Kidney tubule cell (primary cell): Measurements from ENCODE around the gene EPHB4.
"Not testable (repeated sequence)": the region's sequence is repeated elsewhere in the genome, so short reads cannot be mapped to it uniquely, and the experiment has no call there.

Source experiments
- DNase-seq: peaks from one replicate; pipeline ENCODE4 v3.0.0-alpha.2; 2018; ENCODE audit warnings: low spot score

Gene EPHB4

DNA sequence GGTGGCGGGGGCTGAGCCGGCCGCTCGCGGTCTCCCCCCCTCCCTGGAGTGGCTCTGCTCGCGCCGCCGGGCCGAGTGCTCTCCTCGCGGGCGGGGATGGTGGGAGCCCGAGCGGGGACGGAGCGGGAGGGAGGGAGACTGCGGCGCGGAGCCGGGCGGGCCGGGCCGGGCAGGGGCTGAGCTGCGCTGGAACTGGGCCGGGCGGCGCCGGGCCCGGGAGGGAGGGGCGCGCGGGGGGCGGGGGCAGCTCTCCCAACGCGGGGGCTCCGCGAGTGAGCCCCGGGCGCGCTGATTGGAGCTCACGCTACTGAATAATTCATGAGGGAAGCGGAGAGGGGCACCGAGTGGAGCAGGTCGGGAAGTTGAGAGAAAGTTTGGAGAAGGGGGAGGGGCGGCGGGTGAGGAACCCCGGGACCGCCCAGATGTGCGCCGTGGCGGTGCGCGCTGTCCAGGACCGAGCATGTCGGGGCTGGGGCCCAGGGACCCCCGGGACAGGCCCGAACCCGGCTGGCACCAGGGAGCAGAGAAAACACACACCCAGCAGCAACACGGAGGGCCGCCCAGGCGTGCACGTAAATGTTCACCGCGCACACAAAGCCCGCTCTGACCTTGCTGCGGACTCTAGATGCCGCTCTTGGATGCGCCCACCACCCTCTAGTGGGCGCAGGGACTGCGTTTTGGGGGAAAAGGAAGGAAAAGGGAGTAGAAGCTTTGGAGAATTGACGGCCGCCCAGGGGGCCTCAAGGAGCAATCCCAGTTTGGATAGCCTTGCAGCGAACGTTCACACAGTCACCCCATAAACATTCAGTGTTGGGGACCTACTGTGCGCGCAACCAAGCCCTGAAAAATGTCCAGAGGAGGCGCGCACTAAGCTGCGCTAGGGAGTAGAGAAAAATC lies at the start of gene EPHB4:
Gene EPHB4 (minus strand): TSS at position 194 of the 897 bp plus-strand sequence. CDS start 493 bp downstream, outside the sequence.
- peak; percentile 90 for DNase-seq

DNA sequence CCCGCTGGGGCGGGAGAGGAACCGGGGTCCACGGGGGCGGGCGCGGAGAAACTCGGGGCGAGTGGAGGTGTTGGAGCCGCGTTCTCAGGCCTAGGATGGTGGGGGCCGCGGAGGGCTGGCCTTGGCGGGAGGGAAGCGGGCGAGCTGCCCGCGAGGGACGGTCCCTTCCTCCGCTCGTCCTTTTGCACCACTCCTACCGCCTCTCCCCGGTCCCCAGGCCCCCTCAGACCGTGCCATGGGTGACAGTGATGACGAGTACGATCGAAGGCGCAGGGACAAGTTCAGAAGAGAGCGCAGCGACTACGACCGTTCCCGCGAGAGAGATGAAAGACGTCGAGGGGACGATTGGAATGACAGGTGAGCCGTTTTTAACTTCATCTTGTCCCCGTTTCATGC lies 48.0 kb upstream of the EPHB4 start:
- DNase-seq, result peak; percentile 47

DNA sequence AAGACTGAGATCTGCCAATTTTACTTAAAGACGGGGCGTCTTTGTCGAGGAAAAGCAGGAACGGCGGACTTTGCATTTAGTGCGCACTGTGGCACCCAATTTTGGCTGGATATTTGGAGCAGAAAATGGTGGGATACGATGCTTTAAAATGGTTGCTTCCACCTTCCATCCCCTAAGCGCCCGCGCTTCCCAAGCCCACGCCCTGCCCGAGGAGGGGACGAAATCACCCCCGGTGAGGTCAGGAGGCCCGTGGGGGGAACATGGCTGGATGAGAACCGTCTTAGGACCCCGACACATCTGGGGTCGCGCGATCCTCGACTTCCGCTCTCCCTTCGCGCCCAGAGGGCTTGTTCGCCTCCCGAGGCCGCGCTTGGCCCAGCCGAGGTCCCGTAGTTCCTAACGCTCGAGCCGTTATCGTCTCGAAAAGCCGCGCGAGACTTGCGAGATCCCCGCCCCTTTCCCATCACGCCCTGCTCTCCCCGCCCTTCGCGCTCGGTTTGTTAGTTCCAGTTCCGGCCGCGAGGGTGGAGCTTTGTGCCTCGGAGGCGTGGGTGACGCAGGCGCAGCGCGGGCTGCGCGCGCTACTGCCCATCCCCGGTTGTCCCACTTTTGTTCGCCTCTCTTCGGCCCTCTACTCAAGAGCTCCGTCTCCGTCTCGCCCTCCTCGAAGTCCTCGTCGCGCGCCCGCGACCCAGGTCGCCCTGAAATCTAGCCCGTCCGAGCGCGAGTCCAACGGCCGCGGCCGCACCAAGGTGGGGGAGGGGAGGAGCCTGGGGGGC lies 47.4 kb upstream of the EPHB4 start, which contains the start of gene SRRT:
Gene SRRT (plus strand): TSS at position 527 of the 779 bp plus-strand sequence. CDS start 488 bp downstream, outside the sequence.
- peak; percentile 98 for DNase-seq

DNA sequence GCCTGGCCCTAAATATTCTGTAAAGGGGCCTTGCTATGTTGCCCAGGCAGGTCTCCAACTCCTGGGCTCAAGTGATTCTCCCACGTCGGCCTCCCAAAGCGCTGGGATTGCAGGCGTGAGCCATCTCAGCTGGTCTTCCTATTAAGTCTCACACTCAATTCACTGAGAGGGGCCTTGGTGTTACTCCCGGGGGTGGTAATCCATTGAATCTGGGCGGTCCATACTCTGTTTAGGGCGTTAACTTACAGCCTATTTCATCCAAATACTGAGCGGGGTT lies 46.9 kb upstream of the EPHB4 start:
- DNase-seq, result no peak

DNA sequence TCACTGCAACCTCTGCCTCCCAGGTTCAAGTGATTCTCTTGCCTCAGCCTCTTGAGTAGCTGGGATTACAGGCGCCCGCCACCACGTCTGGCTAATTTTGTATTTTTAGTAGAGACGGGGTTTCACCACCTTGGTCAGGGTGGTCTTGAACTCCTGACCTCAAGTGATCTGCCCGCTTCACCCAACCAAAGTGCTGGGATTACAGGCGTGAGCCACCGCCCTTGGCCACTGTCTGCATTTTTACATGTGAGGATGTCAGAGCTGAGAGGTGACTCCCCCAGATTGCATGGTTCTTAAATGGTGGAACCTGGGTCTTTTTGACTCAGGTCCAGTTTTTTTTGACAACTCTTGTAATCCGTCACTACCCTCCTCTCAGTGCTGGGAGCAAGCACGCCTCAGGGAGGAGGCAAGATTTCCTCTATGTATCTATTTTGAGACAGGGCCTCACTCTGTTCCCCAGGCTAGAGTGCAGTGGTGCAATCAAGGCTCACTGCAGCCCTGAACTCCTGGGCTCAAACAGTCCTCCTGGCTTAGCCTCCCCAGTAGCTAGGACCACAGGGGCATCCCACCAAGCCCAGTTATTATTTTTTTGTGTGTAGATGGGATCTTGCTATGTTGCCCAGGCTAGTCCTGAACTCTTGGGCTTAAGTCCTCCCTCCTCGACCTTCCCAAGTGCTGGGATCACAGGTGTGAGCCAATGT lies 46.4 kb upstream of the EPHB4 start:
- no peak for DNase-seq

DNA sequence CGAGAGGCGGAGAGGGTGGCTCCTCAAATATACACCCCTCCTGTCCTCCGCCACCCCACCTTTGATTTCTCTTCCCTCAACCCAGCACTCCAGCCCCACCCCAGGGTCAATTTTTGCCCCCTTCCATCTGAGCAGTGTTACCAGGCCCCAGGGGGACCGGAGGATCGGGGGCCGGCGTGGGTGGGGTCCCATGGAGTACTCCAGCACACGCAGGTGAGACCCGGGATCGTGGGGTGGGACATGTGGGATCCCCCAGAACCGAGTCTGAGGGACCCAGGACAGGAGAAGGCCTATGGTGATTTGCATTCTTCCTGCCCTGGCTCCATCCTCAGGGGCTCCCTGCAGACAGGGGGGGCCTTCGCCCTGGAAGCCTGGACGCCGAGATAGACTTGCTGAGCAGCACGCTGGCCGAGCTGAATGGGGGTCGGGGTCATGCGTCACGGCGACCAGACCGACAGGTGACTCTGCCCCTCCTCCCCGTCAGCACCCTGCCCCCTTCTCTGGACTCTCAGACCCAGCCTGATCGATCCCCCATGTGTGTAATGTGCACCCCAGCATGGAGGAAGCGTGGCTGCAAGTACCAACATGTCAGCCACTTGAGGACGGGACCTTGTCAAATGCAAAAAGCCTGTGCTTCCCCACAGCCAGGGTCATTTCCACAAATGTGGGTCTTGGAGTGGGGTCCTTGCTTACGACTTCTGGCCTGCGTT lies 40.6 kb upstream of the EPHB4 start:
- peak; percentile 29 for DNase-seq

DNA sequence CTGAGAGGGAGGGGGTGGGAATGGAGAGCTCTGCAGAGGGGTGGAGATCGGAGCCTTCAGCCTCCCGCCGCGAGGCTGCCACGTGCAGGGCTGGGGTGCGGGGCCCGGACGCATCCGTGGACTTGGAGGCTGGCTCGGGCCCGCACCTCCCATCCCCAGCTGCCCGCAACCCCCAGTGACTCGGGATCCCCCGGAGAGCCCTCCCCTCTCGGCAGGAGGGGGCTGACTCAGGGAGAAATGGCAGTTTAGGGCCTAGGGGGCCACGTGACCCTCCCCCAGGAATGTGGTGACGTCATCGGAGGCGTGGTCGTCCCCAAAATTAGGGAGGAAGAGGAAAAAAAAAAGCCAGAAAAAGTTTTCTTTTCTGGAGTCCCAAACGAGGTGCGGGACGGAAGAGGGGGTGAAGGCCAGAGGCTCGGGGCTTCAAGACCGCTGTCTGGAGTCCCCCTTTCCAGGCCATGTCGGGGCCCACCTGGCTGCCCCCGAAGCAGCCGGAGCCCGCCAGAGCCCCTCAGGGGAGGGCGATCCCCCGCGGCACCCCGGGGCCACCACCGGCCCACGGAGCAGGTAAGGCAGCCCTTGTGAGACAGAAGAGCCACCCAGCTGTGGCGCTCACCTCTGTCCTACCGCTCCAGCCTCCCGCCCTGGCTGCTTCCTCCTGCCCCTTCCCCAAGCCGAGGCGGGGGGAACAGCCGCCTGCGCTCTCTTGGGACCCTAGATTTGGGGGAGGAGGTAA lies 39.9 kb upstream of the EPHB4 start, which contains the start of gene TRIP6:
Gene TRIP6 (plus strand): TSS at position 348 of the 736 bp plus-strand sequence. CDS start 111 bp downstream, at position 459.
- peak; percentile 93 for DNase-seq

DNA sequence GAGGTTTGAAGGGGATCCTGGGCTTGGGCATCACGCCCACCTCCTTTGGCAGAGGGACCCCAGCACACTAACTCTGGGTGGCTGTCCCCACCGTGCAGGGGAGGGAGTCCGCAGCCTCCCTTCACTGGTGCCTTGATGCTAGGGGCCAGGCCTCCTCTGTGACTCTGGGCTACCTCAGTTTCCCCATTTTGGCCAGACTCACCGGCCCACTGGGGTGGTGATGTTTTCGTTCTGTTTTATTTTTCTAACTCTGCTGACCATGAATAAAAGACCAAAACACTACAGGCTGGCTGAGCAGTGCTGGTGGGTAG lies 39.4 kb upstream of the EPHB4 start:
- no peak for DNase-seq

DNA sequence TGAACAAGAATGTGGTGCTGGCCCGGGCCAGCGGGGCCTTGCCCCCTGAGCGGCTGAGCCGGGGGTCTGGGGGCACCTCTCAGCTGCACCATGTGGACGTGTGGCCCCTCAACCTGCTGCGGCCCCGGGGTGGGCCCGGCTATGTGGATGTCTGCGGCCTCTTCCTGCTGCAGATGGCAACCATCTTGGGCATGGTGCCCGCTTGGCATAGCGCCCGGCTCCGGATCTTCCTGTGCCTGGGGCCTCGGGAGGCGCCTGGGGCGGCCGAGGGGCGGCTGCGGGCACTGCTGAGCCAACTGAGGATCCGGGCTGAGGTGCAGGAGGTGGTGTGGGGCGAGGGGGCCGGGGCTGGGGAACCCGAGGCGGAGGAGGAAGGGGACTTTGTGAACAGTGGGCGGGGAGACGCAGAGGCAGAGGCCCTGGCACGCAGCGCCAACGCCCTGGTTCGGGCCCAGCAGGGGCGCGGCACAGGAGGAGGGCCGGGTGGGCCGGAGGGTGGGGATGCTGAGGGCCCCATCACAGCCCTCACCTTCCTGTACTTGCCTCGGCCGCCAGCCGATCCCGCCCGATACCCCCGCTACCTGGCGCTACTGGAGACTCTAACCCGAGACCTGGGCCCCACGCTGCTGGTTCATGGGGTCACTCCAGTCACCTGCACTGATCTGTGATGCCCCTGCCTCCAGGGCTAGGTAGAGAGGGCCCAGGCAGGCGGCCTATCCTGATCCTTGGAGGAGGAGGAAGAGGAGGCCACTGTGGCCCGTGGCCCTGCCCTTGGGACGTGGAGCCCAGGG lies 38.8 kb upstream of the EPHB4 start:
- DNase-seq, result peak; percentile 61

DNA sequence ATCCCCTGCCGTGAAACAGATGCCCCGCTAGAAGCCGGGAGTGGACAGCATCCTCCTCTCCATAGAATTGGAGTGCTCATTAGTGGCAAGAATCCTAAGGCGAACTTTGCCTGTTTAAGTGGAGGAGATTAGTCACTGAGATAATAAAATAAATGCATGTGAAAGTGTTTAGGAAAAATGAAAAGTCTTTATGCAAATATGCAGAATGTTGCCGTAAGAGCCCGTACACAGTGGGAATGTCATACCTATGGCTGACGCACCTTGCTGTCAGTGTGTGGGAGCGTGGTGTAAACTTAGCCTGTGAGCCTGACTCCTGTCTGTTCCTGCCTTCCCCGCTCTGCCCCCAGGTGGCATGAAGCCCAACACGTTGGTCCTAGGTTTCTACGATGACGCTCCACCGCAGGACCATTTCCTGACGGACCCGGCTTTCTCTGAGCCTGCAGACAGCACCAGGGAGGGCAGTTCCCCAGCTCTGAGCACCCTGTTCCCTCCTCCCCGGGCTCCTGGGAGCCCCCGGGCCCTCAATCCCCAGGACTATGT lies 38.1 kb upstream of the EPHB4 start:
- DNase-seq, result peak; percentile 27

DNA sequence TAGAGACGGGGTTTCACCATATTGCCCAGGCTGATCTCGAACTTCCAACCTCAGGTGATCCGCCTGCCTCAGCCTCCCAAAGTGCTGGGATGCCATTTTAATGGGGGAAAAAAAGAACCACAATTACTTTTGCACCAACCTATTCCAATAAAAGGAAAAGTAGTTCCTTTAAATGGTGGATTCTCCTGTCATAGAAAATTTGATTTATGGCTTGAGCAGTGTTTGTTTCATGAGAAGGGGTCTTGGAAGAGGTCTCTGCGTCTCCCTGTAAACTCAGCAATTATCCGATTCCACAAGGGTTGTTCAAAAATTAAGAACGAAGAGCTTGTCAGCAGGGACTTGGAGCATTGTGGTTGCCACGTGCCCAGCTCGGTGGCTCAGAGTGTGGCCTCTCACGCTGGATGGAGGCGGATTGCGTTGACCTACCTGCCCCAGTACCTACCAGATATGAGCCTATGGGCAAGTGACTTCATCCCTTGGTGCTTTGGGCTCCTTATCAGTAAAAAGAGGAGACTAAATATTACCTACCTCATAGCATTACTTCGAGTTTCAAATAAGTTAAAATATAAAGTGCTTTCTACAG lies 37.0 kb upstream of the EPHB4 start:
- no peak for DNase-seq

DNA sequence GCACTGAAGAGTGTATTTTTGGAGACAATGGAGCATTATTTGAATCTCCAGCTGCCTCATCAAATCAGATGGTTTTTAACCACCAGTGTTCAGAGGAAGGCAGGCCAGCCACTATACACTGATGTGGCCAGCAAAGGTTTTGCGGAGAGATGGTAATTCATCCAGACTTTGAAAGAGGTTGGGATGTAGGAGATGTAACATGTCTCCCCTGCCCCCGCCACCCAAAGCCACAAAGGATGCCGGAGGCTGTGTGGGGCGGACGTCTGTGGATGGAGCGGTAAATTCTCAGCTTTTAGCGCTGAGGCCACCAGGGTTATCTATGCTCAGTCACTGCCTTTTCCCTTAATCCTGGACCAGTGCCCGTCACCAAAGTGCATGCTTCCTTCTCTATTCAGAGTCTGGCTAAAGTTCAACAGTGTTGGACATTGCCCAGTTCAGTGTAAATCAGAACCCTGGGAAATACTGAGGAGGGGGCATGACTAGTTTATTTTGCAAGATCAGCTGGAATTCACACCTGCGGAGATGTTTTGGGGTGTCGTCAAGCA lies 36.2 kb upstream of the EPHB4 start:
- no peak for DNase-seq

DNA sequence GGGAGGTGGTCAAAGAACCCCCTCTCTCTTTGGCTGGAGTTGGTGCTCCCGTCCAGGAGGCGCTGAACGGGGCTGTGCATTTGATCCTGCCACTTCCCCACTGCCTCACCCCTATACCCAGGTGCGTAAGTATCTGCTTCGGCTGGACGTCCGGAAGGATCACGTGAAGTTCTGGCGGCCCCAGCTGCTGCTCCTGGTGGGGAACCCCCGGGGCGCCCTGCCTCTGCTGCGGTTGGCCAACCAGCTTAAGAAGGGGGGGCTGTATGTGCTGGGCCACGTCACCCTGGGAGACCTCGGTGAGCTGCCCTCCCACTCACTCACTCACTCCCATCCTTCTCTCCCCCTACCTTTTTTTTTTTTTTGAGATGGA lies 34.3 kb upstream of the EPHB4 start:
- DNase-seq, result no peak

DNA sequence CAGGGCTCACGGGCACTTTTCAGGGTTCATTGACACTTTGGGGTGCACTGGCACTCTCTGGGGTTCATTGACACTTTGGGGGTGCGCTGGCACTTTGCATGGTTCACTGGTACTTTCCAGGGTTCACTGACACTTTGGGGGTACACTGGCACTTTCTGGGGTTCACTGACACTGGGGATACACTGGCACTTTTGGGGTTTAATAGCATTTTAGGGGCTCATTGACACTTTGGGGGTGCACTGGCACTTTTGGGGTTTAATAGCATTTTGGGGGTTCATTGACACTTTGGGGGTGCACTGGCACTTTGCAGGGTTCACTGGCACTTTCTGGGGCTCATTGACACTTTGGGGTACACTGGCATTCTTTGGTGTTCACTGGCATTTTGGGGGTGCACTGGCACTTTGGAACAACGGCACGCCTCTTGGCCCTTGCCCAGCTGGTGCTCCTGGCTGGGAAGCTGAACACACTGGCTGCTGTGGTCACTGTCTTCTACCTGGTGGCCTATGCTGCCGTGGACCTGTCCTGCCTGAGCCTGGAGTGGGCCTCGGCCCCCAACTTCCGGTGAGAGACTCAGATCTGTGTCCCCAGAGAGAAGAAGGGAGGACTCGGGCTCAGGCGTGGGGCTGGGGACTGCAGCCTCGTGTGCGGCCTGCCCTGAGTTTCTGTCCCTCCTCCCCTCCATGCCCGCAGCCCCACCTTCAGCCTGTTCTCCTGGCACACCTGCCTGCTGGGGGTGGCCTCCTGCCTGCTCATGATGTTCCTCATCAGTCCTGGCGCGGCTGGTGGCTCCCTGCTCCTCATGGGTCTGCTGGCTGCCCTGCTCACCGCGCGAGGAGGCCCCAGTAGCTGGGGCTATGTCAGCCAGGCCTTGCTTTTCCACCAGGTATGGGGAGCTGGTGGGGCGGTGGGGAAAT lies 33.6 kb upstream of the EPHB4 start:
- no peak for DNase-seq

DNA sequence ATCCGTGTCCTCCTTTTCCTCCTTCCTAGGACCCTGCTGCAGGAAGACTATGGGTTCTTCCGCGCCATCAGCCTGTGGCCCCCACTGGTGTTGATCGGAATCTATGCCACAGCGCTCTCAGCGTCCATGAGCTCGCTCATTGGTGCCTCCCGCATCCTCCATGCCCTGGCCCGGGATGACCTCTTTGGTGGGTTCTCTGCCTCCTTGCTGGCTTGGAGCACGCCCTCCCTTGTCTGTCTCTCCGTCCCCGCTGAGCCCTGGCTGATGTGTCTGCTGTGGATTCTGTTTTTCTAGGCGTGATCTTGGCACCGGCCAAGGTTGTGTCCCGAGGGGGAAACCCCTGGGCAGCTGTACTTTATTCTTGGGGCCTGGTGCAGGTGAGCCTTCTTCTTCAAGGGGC lies 32.5 kb upstream of the EPHB4 start:
- DNase-seq, result no peak

DNA sequence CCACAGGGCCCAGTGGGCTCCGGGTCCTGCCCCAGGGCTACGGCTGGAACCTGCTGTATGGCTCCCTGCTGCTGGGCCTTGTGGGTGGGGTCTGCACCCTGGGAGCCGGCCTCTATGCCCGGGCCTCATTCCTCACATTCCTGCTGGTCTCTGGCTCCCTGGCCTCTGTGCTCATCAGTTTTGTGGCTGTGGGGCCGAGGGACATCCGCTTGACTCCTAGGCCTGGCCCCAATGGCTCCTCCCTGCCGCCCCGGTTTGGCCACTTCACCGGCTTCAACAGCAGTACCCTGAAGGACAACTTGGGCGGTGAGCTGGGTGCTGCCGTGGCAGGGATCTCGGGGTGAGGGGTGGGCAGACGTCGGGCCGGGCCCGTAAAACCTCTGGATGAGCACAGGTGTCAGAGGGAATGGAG lies 29.6 kb upstream of the EPHB4 start:
- DNase-seq, result no peak

DNA sequence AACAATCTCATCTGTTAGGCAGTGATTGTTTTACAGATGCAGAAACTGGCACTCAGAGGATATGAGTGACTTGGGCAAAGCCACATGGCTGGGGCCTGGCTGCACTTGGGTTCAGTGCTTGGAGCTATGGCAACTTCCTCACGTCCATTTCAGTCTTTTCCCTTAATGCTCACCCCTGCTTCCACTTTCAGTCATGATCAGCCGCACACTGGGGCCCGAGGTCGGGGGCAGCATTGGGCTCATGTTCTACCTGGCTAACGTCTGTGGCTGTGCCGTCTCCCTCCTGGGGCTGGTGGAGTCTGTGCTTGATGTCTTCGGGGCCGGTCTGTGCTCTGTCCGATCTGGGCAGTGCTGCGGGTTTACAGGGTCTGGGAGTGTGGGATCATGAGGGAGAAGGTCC lies 28.2 kb upstream of the EPHB4 start:
- no peak for DNase-seq

DNA sequence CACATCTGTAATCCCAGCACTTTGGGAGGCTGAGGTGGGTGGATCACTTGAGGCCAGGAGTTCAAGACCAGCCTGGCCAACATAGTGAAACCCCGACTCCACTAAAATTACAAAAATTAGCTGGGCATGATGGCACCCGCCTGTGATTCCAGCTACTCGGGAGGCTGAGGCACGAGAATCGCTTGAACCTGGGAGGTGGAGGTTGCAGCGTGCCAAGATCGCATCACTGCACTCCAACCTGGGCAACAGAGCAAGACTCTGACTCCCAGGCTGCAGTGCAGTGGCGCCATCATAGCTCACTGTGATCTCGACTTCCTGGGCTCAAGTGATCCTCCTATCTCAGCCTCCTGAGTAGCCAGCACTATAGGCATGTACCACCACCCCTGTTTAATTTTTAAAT lies 27.6 kb upstream of the EPHB4 start:
- DNase-seq, result not testable (repeated sequence)
